ENCODE results near the gene SUPT3H.

SUPT3H gene

DNA sequence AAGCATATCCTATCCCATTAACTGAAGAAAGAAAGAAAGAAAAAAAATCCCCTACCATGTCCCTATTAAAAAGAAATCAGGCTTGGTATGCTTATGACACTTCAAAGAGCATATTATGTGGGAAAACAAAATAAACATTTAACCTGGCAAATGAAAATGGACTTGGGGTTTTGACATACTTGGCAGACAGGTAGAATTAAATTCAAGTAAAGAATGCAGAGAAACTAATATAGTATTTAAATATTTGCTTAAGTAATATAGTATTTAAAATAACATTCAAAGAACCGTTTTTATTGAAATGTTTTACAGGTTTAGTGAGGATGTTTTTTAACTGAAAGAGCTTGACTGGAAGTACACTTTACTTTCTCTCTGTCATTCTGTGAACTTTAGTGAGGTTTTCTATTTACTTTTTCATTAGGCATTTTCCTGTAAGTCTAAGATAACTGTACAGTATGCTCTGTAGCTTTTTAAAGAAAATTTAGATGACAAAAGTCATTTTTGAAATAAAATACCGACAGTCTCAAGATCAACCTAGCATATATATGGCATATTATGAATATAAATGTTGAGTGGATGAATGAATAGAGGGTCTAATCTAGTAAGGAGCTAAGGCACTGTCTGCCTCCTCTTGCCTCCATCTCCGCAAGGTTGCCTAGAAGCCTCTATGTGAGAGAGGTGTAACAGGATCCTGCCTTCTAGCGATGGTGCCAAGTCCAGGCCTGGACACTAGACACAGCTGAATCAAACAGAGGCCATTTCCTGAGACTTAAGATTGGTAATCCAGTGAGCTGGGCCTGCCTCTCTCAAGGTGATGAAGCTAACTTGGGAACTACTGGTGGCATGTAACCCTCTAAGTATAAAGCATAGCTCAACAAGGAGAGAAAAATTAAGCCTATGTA is 394.0 kb downstream of the SUPT3H start:
- no peak for TF ChIP-seq EP300 (IDR thresholded peaks at IDR 0.05; ENCODE audit: borderline replicate concordance)
- no peak for TF ChIP-seq RAD21 (IDR thresholded peaks at IDR 0.05; ENCODE audit: low read depth)
- no peak for TF ChIP-seq TAF1 (IDR thresholded peaks at IDR 0.05; ENCODE audit: low read depth)
- no peak for TF ChIP-seq CEBPB (IDR thresholded peaks at IDR 0.05)
- no peak for TF ChIP-seq TCF12 (IDR thresholded peaks at IDR 0.05; ENCODE audit: low read depth)
- no peak for TF ChIP-seq YY1 (IDR thresholded peaks at IDR 0.05; ENCODE audit: low read depth)
- TF ChIP-seq, protein P1, sequence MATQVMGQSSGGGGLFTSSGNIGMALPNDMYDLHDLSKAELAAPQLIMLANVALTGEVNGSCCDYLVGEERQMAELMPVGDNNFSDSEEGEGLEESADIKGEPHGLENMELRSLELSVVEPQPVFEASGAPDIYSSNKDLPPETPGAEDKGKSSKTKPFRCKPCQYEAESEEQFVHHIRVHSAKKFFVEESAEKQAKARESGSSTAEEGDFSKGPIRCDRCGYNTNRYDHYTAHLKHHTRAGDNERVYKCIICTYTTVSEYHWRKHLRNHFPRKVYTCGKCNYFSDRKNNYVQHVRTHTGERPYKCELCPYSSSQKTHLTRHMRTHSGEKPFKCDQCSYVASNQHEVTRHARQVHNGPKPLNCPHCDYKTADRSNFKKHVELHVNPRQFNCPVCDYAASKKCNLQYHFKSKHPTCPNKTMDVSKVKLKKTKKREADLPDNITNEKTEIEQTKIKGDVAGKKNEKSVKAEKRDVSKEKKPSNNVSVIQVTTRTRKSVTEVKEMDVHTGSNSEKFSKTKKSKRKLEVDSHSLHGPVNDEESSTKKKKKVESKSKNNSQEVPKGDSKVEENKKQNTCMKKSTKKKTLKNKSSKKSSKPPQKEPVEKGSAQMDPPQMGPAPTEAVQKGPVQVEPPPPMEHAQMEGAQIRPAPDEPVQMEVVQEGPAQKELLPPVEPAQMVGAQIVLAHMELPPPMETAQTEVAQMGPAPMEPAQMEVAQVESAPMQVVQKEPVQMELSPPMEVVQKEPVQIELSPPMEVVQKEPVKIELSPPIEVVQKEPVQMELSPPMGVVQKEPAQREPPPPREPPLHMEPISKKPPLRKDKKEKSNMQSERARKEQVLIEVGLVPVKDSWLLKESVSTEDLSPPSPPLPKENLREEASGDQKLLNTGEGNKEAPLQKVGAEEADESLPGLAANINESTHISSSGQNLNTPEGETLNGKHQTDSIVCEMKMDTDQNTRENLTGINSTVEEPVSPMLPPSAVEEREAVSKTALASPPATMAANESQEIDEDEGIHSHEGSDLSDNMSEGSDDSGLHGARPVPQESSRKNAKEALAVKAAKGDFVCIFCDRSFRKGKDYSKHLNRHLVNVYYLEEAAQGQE (IDR thresholded peaks at IDR 0.05; ENCODE audit: low read depth) = no peak
- no peak for TF ChIP-seq EGR1 (IDR thresholded peaks at IDR 0.05)
- TF ChIP-seq, protein P2, sequence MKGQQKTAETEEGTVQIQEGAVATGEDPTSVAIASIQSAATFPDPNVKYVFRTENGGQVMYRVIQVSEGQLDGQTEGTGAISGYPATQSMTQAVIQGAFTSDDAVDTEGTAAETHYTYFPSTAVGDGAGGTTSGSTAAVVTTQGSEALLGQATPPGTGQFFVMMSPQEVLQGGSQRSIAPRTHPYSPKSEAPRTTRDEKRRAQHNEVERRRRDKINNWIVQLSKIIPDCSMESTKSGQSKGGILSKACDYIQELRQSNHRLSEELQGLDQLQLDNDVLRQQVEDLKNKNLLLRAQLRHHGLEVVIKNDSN (IDR thresholded peaks at IDR 0.05) = no peak
- TF ChIP-seq, protein P3, sequence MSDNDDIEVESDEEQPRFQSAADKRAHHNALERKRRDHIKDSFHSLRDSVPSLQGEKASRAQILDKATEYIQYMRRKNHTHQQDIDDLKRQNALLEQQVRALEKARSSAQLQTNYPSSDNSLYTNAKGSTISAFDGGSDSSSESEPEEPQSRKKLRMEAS (IDR thresholded peaks at IDR 0.05) = no peak
- TF ChIP-seq CREB1 (IDR thresholded peaks at IDR 0.05; ENCODE audit: low read depth) = no peak
- no peak for TF ChIP-seq FOXM1 (IDR thresholded peaks at IDR 0.05; ENCODE audit: borderline replicate concordance, low read depth)
- no peak for TF ChIP-seq NFIC (IDR thresholded peaks at IDR 0.05)
- no peak for TF ChIP-seq TEAD4 (IDR thresholded peaks at IDR 0.05)
- no peak for TF ChIP-seq ZBTB7A (IDR thresholded peaks at IDR 0.05; ENCODE audit: low read depth)

DNA sequence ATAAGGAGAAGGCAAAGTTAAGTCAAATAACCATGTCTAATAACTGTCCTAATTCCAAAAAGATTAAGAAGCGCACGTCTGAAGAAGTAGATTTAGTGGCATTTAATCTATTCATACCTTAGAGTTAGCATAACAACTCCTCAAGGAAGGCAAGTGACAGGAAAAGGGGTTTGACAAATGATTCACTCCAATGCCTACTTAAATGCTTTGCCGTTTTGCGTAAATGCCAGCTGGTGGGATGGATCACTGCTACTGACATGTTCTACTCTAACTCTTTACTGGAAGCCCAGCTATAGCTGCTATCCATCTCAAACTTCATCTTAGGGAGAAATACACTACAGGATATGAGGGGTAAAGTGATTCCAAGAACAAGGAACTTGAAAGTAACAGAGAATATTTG is 396.9 kb downstream of the SUPT3H start:
- no peak for TF ChIP-seq CEBPB (IDR thresholded peaks at IDR 0.05)
- TF ChIP-seq, protein P1 (IDR thresholded peaks at IDR 0.05; ENCODE audit: low read depth) = no peak
- no peak for TF ChIP-seq EP300 (IDR thresholded peaks at IDR 0.05; ENCODE audit: borderline replicate concordance)
- TF ChIP-seq EGR1 (IDR thresholded peaks at IDR 0.05) = no peak
- no peak for TF ChIP-seq NFIC (IDR thresholded peaks at IDR 0.05)
- TF ChIP-seq, protein P3 (IDR thresholded peaks at IDR 0.05) = no peak
- TF ChIP-seq FOXM1 (IDR thresholded peaks at IDR 0.05; ENCODE audit: borderline replicate concordance, low read depth) = no peak
- TF ChIP-seq ZBTB7A (IDR thresholded peaks at IDR 0.05; ENCODE audit: low read depth) = no peak
- no peak for TF ChIP-seq RAD21 (IDR thresholded peaks at IDR 0.05; ENCODE audit: low read depth)
- no peak for TF ChIP-seq TCF12 (IDR thresholded peaks at IDR 0.05; ENCODE audit: low read depth)
- TF ChIP-seq, protein P2 (IDR thresholded peaks at IDR 0.05) = no peak
- TF ChIP-seq TEAD4 (IDR thresholded peaks at IDR 0.05) = no peak
- no peak for TF ChIP-seq CREB1 (IDR thresholded peaks at IDR 0.05; ENCODE audit: low read depth)
- no peak for TF ChIP-seq YY1 (IDR thresholded peaks at IDR 0.05; ENCODE audit: low read depth)
- no peak for TF ChIP-seq TAF1 (IDR thresholded peaks at IDR 0.05; ENCODE audit: low read depth)

DNA sequence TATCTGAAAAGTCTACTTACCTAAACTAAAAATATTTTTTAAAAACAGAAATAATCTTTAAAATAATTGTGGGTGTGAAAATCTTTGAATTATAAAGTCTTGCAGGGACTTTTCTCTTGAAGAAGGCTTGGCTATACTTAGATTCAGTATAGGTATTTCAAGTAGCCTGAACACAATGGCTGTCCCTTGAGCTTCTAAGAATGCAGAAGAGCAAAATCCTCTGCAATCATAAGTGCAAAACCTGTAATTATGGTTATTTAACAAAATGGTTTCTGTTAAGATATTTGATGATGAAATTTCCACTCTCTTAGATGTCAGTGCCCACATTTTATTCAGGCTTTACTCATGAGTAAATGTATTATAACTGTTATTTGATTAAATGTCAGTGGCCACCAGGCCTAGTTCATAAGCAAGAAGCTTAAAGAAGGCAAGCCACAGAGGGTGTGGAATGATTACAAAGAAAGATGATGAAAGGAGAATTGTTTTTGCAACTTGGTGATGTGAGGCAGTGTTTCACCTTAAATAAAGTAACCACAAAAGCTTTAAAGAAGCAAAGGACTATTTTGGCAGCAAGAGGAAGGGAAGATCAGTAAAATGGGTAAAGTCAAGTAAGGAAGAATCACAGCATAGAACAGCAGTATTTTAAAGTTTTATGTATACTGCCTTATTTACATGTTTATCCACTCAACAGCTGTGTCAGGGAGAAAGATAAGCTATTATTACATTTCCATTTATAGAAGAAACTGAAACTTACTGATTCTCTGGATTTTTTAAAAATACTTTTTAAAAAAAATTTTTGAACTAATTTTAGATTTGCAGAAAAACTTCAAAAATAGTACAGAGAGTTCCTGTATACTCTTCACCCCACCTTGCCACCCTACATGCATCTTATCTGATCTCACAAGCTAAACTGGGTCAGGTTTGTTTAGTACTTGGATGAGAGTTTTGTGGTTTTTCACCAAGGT is 400.8 kb downstream of the SUPT3H start:
- TF ChIP-seq EGR1 (IDR thresholded peaks at IDR 0.05) = no peak
- no peak for TF ChIP-seq EP300 (IDR thresholded peaks at IDR 0.05; ENCODE audit: borderline replicate concordance)
- TF ChIP-seq CREB1 (IDR thresholded peaks at IDR 0.05; ENCODE audit: low read depth) = no peak
- TF ChIP-seq, protein P3 (IDR thresholded peaks at IDR 0.05) = no peak
- TF ChIP-seq, protein P2 (IDR thresholded peaks at IDR 0.05) = no peak
- TF ChIP-seq TEAD4 (IDR thresholded peaks at IDR 0.05) = no peak
- no peak for TF ChIP-seq NFIC (IDR thresholded peaks at IDR 0.05)
- TF ChIP-seq TAF1 (IDR thresholded peaks at IDR 0.05; ENCODE audit: low read depth) = no peak
- no peak for TF ChIP-seq FOXM1 (IDR thresholded peaks at IDR 0.05; ENCODE audit: borderline replicate concordance, low read depth)
- no peak for TF ChIP-seq ZBTB7A (IDR thresholded peaks at IDR 0.05; ENCODE audit: low read depth)
- TF ChIP-seq CEBPB (IDR thresholded peaks at IDR 0.05) = no peak
- no peak for TF ChIP-seq YY1 (IDR thresholded peaks at IDR 0.05; ENCODE audit: low read depth)
- TF ChIP-seq, protein P1 (IDR thresholded peaks at IDR 0.05; ENCODE audit: low read depth) = no peak
